Esophagus (tissue), 2 donors: Measurements from ENCODE around the gene ZNF442. TPM values are rescaled to one million over a fixed set of nuclear protein-coding genes. Genes with fewer than 3 reads are reported as not detected.
"Not testable (repeated sequence)": the region's sequence is repeated elsewhere in the genome, so short reads cannot be mapped to it uniquely, and the experiment has no call there.

Experiments used
- H3K27ac ChIP-seq, 2 donors: one replicate each; pipeline ENCODE4 v1.5.1; 2013; ENCODE audit warnings: low read depth in 2 of 2, mild to moderate bottlenecking in 2 of 2, inconsistent platforms in 1 of 2, low read length in 1 of 2, moderate library complexity in 1 of 2
- H3K27me3 ChIP-seq, 2 donors: one replicate each; pipeline ENCODE4 v1.6.1; 2013; ENCODE audit warnings: low read length in 2 of 2, control low read depth in 1 of 2, mild to moderate bottlenecking in 1 of 2; ENCODE audit not compliant: insufficient read depth in 2 of 2, control insufficient read depth in 1 of 2
- H3K36me3 ChIP-seq, 2 donors: one replicate each; pipeline ENCODE4 v1.6.1; 2013; ENCODE audit warnings: low read length in 1 of 2; ENCODE audit not compliant: control insufficient read depth in 2 of 2, insufficient read depth in 2 of 2
- H3K4me1 ChIP-seq, 2 donors: one replicate each; pipeline ENCODE4 v1.6.1; 2013; ENCODE audit warnings: low read length in 1 of 2; ENCODE audit not compliant: control insufficient read depth in 2 of 2, insufficient read depth in 2 of 2
- H3K4me3 ChIP-seq, 2 donors: one replicate each; pipeline ENCODE4 v1.5.1; 2013; ENCODE audit warnings: low read length in 2 of 2, mild to moderate bottlenecking in 2 of 2, low read depth in 1 of 2, moderate library complexity in 1 of 2
- H3K9me3 ChIP-seq, 2 donors: one replicate each; pipeline ENCODE4 v1.6.1; 2013; ENCODE audit warnings: mild to moderate bottlenecking in 2 of 2, low read depth in 1 of 2, low read length in 1 of 2, moderate library complexity in 1 of 2; ENCODE audit not compliant: control insufficient read depth in 2 of 2, insufficient read depth in 1 of 2
- WGBS, 2 donors: extraction: QIAGEN DNeasy Blood & Tissue Kit; methylation state at CpG; one replicate each; pipeline ENCODE4 v1.1.7; 2013; 5-methylcytosine and 5-hydroxymethylcytosine counted together
- polyA plus RNA-seq, 2 donors: library from polyadenylated mRNA; stranded (reverse); fragments of 200-250 nt; gene quantifications; one replicate each; pipeline ENCODE4 v1.2.3, GENCODE V29; 2013
- donor health status: healthy with polysubstance abuse.
- donor health status: Bipolar disorder and iron deficiency.

ZNF442 gene
- polyA plus RNA-seq: under 1 TPM; 0.26 to 0.58 TPM

- no peaks in the 10 kb centered on the region for H3K9me3 ChIP-seq
Measured at GRCh38 chr19:12365236-12366162, at the start of gene ZNF442. Gene ZNF442, minus strand, starts transcription at chr19:12365683. Its CDS starts 2,052 bp downstream, at chr19:12363631.

GRCh38 chr19:12411893-12412292, 46.4 kb upstream of the ZNF442 start:
- Histone ChIP-seq H3K9me3 (peaks cover 0 to 8% of the 10 kb centered on the region in 2 donors), H3K27me3 (no peaks in the 10 kb centered on the region), H3K27ac (no peak overlapping the region), H3K4me3 (no peak overlapping the region), H3K36me3 (no peaks in the 10 kb centered on the region), H3K4me1 (no peaks in the 10 kb centered on the region)
- WGBS, 2 donors: 95 to 96% methylated on average over 2 of the region's 2 CpGs

More at GRCh38 chr19:12365236-12366162, at the start of gene ZNF442:
- Histone ChIP-seq H3K36me3 (no peaks in the 10 kb centered on the region), H3K27me3 (no peaks in the 10 kb centered on the region), H3K4me3 (peak within 1 kb of the TSS; percentile 72 to 91), H3K4me1 (no peaks in the 10 kb centered on the region), H3K27ac (peak within 1 kb of the TSS; percentile 79 to 90)
- WGBS, 2 donors: 1 to 2% methylated on average over 31 to 51 of the region's 51 CpGs

- Histone ChIP-seq H3K4me1 (no peaks in the 10 kb centered on the region), H3K4me3 (peak within 1 kb of the TSS; percentile 66 to 88), H3K9me3 (no peaks in the 10 kb centered on the region), H3K27me3 (no peaks in the 10 kb centered on the region), H3K27ac (peak within 1 kb of the TSS; percentile 86 to 95), H3K36me3 (no peaks in the 10 kb centered on the region)
- 0 to 1% methylated on average over 63 to 71 of the region's 71 CpGs for WGBS, 2 donors
Measured at GRCh38 chr19:12400633-12401502, 35.4 kb upstream of the ZNF442 start, which contains the start of gene ZNF799. Gene ZNF799, minus strand, starts transcription at chr19:12401271. Its CDS starts 201 bp downstream, at chr19:12401070.

- peak overlapping the region; percentile 86 to 95 for H3K27ac ChIP-seq
- H3K36me3 ChIP-seq: not testable (repeated sequence)
Measured at GRCh38 chr19:12399901-12400632, 34.6 kb upstream of the ZNF442 start.

GRCh38 chr19:12391148-12391547, 25.7 kb upstream of the ZNF442 start:
- not testable (repeated sequence) for H3K27me3 ChIP-seq, H3K4me3 ChIP-seq, H3K4me1 ChIP-seq, H3K27ac ChIP-seq, H3K36me3 ChIP-seq, H3K9me3 ChIP-seq
- 97 to 98% methylated on average over 6 of the region's 6 CpGs for WGBS, 2 donors

More at GRCh38 chr19:12399901-12400632, 34.6 kb upstream of the ZNF442 start:
- not testable (repeated sequence) for H3K9me3 ChIP-seq, H3K4me1 ChIP-seq, H3K27me3 ChIP-seq
- WGBS, 2 donors: 2 to 3% methylated on average over 20 to 23 of the region's 23 CpGs
- peak overlapping the region; percentile 66 to 88 for H3K4me3 ChIP-seq

GRCh38 chr19:12386365-12386764, 20.9 kb upstream of the ZNF442 start:
- WGBS, 2 donors: 91 to 96% methylated on average over 1 to 2 of the region's 2 CpGs
- not testable (repeated sequence) for H3K27ac ChIP-seq, H3K27me3 ChIP-seq, H3K36me3 ChIP-seq, H3K9me3 ChIP-seq, H3K4me3 ChIP-seq, H3K4me1 ChIP-seq

- WGBS, 2 donors: 81 to 89% methylated on average over 2 of the region's 2 CpGs
- H3K27ac ChIP-seq: no peak overlapping the region
- H3K4me1 ChIP-seq: no peaks in the 10 kb centered on the region
- no peak overlapping the region for H3K4me3 ChIP-seq
- H3K27me3 ChIP-seq: no peaks in the 10 kb centered on the region
- H3K36me3 ChIP-seq: peaks cover 3 to 6% of the 10 kb centered on the region in 2 donors
- peaks cover 4 to 13% of the 10 kb centered on the region in 2 donors for H3K9me3 ChIP-seq
Measured at GRCh38 chr19:12380444-12380737, 14.9 kb upstream of the ZNF442 start.

GRCh38 chr19:12379732-12380443, 14.4 kb upstream of the ZNF442 start:
- Histone ChIP-seq H3K36me3 (peaks cover 3 to 6% of the 10 kb centered on the region in 2 donors), H3K9me3 (peaks cover 4 to 13% of the 10 kb centered on the region in 2 donors), H3K4me3 (no peak overlapping the region), H3K27ac (no peak overlapping the region), H3K4me1 (no peaks in the 10 kb centered on the region), H3K27me3 (no peaks in the 10 kb centered on the region)
- 88 to 93% methylated on average over 5 of the region's 5 CpGs for WGBS, 2 donors
